Hindlimb muscle (tissue), 1 donor: ENCODE results near the gene BHLHA15. TPM values are rescaled to one million over a fixed set of nuclear protein-coding genes. Genes with fewer than 3 reads are reported as not detected.

ENCODE experiments used
- DNase-seq: peaks from one replicate; pipeline ENCODE4 v3.0.0-alpha.2; 2013
- polyA plus RNA-seq: library from polyadenylated mRNA; unstranded; fragments of 120-200 nt; gene quantifications from one replicate; pipeline ENCODE4 v1.2.1, GENCODE V29; 2013; ENCODE audit not compliant: insufficient read length

BHLHA15 gene
- polyA plus RNA-seq, 1 donor = 0.37 TPM

GRCh38 chr7:98228801-98229200 is 17.6 kb downstream of the BHLHA15 start:
- no peak for DNase-seq

DNA sequence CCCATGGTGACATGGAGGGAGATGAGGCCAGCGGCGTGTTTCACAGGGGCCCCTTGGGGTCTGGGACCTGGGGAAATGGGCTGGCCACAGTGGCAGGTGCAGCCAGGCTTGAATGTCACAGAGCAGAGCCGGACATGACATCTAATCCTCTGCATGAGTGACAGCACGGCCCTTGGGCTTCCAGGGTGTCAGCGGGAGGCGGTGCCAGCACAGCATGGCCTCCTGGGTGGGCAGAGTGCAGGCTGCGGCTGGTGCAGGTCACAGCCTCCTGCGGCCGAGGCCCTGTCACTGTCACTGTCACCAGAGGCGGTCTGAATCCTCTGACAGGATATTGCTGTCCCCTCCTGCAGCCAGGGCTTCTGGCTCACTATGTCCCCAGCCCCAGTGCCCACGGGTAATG is 18.2 kb downstream of the BHLHA15 start:
- DNase-seq = no peak

DNA sequence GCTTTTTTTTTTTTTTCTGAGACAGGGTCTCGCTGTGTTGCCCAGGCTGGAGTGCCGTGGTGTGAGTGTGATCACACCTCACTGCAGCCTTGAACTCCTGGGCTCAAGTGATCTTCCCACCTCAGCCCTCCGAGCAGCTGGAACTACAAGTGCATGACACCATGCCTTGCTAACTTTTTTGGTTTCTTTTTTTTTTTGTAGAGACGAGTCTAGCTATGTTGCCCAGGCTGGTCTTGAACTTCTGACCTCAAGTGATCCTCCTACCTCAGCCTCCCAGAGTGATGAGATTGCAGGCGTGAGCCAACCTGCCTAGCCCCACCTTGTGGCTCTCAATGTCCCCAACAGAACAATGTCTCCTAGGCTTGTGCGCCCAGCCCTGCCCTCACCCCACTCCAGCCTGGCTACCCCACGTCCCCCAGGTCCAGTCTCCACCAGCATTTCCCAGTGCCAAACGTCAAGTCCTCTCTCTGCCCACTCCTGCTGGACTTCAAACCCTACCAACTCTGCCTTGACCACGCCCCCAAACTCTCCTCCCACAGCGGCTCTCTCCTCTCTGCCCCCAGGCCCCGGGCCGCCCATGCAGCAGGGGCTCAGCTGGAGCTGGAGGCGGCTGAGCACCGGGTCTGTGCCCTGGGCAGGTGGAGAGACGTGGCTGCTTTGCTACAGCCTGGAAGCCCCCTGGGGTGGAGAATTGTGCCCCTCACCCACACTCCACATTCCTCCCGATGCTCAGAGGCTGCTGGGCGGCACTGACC is 18.9 kb downstream of the BHLHA15 start:
- DNase-seq = no peak

GRCh38 chr7:98230746-98231471 is 19.7 kb downstream of the BHLHA15 start:
- DNase-seq = no peak

- no peak for DNase-seq
These were observed 20.4 kb downstream of the BHLHA15 start for GRCh38 chr7:98231493-98232262.

DNA sequence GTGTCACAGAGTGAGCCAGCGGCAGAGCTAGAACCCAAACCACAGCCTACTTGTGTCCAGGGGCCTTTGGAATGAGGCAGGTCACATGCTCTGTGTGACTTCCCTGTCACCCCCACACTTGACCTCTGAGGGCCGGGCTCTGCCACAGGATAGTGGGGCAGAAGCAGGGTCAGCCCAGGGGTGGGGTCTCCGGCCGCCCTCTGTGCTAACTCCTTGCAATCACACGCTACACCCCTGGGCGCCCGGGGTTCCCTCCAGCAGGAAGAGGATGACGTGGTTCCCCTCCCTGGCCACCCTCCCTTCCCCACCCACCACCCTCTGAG is 21.0 kb downstream of the BHLHA15 start:
- no peak for DNase-seq

- DNase-seq = no peak
These were observed 21.6 kb downstream of the BHLHA15 start for GRCh38 chr7:98232799-98233198.

DNA sequence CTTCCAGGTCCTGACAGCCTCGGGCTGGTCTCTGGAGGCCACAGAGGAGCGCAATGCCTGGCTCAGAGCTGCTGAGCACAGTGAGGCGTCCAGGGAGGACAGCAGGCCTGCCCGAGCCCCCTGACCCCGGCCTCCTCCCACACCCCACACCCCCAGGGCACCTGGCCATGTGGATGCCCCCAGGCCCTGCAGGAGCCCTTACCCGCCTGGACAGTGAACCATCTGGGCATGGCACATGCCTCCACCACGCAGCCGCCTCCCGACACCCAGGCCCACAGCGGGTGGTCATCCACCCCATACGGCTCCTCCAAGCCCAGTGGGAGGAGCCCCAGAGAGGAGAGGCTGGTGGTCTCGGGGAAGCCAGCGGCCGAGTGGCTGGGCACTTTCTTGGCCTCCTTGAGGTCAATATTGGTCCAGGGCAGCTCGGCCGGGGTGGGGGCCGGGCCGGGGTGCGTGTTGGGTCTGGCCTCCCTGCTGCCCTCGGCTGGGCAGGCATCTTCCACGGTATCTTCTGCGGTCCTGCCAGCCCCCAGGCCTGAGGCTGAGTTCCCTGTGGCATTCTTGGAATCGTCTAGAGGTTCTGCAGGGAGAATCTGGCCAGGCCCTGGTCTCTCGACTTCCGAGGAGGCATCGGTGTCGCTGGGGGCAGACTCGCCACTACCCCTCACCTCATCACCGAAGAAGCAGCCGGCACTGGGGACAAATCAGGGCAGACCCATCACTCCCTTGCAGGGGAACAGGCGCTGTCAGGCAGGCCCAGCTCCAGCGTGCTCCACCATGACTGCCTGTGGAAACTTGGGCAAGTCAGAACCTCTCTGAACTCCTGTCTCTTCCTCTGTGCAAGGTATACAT is 22.2 kb downstream of the BHLHA15 start:
- no peak for DNase-seq

GRCh38 chr7:98234429-98235147 is 23.3 kb downstream of the BHLHA15 start:
- DNase-seq = no peak

- no peak for DNase-seq
These were observed 24.7 kb downstream of the BHLHA15 start for GRCh38 chr7:98235901-98236300.

DNA sequence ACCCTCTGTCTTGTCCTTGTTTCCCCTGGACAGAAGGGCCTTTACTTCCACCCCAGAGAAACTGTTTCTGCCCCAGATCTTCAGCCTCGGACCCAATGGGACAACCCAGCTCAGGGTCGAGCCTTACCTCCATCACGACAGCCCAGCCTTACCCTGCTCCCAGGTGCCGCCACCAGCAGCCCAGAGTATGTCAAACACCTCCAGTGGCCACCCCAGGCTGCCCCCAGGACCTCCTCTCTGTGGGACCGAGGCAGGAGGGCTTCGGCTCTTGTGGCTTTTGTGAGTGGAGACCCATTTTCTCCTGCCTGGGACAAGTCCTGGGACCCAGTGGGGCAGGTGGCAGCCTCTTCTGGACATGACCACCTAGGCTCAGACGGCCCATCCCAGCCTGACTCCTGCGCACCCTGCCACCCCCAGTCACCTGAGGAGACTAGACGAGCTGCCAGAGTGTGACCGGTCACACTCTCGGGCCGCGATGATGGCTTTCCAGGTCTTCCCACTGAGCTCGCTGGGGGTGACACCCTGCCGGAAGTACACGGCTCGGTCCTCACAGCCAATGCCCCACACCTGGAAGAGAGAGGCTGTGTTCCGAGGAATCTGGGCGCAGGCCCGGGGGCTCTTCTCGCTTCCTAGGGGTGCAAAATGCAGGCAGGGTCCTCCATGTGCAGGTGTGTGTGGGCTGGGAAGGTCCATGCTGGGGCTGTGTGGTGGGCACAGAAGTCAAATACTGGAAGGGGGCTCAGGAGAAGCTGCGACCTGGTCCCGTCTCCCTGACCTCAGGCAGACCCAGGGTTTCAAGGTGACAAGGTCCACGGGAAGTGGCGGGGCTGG is 25.3 kb downstream of the BHLHA15 start:
- DNase-seq = no peak

GRCh38 chr7:98238076-98238475 is 26.8 kb downstream of the BHLHA15 start:
- no peak for DNase-seq

DNA sequence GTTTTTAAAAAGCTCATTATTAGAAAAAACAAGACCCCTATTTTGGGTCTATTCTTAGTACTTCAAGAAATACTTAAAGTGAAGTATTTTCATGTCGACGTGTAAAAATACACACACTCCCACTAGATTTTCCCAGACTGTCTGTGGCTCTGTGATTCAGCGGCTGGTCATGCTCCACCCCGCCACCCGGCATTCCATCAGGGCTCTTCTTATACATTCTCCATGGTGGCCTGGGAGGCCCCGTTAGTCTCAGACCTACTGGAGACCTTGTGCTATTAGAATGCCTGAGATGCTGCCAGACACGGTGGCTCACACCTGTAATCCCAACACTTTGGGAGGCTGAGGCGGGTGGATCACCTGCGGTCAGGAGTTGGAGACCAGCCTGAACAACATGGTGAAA is 27.7 kb downstream of the BHLHA15 start:
- DNase-seq = no peak

DNA sequence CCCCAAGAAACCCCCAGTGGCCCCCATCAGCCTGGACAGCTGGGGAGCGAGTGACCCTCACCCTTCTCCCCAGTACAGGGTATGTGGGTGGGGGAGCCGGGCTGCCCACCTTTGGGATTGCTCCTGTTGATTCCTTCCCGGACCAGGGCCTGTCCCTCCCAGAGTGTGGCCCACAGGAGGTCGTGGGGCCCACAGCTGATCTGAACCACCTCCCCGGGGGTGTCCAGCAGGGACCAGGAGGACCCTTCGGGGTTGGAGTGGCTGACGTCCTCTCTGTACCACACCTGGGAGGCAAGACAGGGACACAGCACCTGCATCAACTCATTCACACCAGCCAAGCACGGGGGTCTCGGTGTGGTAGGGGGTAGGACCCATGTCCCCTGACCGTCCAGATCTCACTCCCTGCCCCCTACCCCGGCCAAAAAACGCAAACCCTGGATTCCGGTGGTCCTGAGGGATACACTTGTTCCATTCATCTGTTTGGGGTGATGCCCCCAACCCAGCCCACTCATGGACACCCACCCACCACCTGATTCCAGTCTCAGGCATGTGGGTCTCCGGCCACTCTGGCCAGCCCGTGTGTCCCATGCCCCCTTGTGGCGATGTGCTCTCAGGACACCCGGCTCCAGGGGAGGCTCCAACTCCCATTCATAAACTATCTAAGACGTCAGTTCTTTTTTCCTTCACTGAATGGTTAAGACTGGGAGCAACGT is 29.9 kb downstream of the BHLHA15 start:
- DNase-seq = no peak

GRCh38 chr7:98241674-98242241 is 30.5 kb downstream of the BHLHA15 start:
- no peak for DNase-seq

GRCh38 chr7:98242342-98242741 is 31.1 kb downstream of the BHLHA15 start:
- no peak for DNase-seq

DNA sequence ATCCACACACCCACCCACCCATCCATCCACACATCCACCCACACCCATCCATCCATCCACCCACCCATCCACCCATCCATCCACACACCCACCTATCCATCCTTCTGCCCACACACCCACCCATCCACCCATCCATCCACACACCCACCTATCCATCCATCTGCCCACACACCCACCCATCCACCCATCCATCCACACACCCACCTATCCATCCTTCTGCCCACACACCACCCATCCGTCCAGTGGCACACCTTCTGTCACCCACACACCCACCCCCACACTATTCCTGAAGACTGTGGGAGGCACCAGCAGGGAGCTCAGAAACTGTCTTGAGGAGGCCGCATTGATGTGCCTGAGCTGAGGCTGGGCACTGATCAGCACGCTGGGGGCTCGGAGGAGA is 31.7 kb downstream of the BHLHA15 start:
- DNase-seq = no peak

DNA sequence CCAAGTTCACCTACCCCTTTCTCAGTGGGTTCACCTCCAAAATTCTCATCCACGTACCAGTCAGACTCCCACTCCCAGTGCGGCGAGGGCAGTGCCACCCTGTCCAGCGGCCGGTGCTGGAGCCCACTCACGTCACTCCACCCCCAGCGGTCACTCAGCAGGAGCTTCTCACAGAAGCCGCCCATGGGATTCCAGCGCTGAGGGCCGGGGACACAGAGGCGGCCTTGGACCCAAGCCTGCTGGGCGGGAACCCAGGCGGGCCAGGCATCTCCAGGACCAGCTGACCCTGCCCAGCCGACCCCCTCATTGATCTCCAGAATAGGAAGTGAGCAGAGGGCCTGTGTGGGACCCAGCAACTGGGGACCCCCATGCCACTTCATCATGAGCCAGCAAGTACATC is 33.6 kb downstream of the BHLHA15 start:
- no peak for DNase-seq

DNA sequence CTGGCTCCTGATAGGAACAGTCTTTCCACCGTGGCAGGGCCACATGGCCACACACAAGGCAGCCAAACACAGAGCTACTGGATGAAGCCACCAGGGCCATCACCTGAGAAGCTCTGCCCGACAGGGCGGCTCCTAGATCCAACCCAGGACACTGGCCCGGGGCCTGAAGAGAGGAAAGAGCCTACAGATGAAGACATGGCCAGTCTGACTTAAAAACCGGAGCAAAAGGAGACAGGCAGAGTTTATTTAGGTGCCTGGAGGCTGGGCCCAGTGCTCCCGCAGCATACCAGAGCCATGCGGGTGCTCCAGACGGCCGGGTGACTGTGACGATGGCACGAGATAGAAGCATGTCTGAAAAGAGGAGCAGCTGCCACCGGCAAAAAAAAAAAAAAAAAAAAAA is 36.9 kb downstream of the BHLHA15 start:
- DNase-seq = no peak

DNA sequence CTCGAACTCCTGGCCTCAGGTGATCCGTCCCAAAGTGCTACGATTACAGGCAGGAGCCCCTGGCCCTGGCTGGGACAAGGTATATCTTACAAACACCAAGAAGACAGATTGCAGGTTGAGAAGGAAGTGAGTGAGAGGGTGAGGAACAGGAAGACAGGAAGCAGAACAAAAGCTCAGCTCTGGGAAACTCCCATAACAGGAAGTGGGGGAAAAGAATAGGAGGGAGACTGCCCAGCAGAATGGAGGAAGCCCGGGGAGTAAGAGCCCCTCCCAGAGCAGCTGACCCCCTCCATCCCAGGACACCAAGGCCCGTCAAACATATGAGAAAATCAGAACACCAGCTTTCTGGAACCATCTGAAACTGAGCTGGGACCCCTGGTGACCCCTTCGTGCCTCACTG is 37.9 kb downstream of the BHLHA15 start:
- DNase-seq = no peak
